Ammon's horn (tissue), 1 donor: Measurements from ENCODE around the gene MCM3AP.

ENCODE experiments used
- DNase-seq: peaks from one replicate; pipeline ENCODE4 v3.0.0-alpha.2; 2016; ENCODE audit warnings: low spot score

The MCM3AP gene

DNA sequence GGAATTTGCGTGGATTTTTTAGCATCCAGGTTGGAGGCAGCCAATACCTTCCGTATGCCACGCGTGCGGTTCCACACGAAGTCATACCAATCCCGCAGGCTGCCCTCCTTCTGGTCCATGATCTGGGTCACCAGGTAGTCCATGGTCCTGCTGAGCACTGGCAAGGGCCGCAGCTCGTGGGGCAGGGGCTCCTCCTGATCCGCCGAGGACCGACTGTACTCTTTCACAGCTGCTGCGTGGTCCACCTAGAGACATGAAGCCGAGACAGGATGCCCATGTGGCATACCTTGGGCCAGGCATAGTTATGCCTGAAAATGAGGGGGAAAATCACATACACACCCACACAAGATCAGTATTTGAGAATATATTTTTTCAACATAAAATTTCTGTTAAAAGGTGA is 12.1 kb downstream of the MCM3AP start:
- DNase-seq, result no peak

DNA sequence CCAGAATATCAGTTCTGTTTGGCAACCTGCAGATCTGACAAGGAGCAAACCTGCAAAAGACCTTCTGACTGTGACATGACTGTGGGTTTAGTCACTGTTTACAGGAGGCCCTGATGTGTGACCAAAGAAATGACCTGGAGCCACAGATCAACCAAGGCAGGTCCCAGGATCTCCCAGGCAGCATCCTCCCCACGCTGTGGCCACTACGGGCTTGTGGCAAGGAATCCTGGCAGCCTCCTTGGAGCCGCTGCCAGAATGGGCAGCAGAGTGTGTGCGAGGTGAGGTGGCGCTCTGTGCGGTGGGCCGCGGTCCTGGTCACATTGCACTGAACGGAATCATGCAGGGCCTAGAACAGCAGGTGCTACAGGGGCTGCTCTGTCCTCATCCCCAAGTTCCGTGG is 15.9 kb downstream of the MCM3AP start:
- no peak for DNase-seq

DNA sequence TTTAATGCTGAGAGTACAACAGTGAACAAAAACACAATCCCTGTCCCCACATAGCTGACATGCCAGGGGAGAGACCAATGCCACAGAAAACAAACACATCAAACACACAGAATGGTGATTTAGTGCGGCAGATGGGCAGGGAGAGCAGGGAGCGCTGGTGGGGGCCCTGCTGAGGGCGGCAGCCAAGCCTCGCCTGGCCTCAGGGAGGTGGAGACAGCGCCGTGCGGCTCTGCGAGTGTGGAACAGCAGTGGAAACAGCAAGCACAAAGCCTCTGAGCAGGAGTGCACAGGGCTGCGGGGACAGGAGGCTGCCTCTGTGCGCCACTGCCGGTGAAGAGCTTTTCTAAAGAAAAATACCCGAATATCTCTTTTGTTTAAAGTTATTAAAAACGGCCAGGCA is 17.0 kb downstream of the MCM3AP start:
- no peak for DNase-seq

DNA sequence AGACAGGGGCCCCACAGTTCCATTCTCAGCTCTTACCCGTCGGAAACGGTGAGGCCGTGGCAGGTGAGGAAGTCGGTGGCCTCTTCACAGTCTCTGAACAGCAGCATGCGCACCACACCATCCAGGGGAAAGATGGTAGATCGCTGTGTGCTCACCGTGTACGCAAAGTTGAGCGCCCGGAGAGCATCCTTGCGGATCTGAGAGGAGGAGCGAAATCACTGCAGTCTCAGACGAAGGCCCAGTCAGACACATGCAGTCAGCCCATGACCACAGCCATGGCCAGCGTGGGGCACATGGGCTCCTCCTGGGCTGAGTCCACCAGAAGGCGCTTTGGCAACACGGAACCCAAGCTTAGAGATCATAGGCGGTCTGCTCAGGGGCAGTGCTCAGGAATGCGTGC is 18.5 kb downstream of the MCM3AP start:
- DNase-seq, result no peak

DNA sequence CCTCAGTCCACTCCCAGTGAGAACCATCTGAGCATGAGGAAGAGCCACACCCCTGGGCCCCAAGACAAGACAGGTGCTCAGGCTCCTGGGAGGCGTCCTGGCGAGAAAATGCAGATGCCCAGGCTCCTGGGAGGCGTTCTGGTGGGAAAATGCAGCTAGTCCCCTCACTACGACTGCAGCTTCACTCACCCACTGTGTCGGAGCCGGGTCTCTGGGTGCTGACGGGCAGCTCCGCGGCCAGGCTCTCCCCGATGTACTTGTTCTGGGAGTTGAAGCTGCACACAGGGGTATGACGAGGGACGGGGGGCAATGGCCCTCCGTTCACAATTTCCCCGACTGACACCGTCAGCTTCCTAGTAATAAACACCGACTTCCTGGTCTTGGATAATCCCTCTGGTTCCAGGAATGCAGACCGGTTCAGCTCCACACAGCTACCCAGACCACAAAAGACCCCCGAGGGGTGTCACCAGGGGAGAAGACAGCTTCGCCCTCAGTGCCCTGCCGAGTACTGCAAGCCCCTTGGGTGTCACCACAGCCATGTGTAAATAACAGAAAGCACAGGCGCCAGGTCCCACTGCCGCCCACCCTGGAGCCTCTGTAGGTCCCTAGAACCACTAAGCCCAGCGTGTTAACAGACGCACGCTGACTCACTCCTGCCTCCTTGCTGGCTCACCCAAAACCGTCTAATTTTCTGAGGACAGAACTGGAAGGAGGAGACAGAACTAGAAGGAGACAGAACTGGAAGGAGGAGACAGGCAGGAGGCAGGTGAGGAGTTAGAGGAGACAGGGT is 19.5 kb downstream of the MCM3AP start:
- DNase-seq, result no peak

DNA sequence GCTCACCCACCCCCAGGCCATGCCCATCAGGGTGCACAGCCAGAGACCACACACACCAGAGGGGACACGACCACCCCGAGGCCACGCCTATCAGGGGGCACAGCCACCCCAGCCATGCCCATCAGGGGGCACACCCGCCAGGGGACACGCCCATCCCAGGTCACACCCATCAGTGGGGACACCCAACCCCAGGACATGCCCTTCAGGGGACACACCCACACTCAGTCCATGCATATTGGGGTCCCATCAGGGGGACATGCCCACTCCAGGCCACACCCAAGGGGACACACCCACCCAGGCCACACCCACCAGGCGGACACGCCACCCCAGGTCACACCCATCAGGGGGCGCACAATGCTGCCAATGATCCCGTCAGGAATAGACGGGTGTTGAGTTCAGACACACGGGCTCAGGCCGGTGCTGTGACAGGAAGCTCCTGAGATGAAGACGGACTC is 20.7 kb downstream of the MCM3AP start:
- no peak for DNase-seq

DNA sequence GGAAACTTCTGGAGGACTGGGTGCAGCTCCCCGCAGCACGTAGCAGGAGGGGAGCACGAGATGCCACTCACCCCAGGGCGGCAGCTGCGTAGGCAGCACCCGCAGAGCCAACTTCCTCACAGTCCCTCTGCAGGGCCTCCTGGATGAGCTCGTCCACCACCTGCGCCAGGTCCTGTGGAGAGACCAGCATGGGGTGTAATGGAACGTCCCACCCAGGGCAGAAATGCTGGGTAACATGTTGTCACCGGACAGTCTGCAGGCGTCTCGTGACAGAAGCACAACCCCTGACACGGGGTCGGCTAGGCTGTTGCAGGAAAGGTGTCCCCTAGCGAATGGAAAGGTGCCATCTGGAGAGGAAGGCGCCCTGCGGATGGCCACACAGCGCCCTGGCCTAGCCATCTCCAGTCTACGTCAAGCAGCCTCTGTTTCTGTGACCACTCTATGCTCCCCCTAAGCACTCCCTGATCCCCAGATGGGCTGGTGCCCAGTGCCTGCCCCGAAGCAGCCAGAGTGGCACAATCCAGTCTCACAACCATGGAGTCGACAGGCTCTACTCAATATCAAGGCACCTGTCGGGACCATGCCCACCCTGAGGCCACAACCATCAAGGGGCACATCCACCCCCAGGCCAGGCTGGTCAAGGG is 21.2 kb downstream of the MCM3AP start:
- no peak for DNase-seq

DNA sequence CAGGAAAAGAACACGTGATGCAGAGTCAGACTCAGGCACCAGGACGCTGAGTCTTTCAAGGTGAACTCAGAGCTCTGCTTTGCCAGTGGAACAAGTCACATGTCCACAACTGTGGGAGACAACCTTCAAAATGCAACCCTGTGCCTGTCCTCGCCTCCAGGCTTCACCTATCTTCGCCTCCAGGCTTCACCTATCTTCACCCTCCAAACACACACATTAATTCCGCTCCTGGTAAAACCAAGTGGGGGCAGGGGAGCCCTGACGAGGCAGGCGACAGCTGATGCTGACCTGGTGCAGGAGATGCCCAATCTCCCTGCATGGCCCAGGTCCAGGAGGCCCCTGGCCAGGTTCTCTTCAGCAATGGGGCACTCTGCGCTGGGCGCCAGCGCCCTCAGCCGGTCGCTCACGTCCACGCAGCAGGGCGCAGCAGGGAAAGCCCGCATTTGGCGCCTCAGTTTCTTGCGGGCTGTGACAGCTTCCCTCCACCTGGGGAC is 28.9 kb downstream of the MCM3AP start:
- no peak for DNase-seq

DNA sequence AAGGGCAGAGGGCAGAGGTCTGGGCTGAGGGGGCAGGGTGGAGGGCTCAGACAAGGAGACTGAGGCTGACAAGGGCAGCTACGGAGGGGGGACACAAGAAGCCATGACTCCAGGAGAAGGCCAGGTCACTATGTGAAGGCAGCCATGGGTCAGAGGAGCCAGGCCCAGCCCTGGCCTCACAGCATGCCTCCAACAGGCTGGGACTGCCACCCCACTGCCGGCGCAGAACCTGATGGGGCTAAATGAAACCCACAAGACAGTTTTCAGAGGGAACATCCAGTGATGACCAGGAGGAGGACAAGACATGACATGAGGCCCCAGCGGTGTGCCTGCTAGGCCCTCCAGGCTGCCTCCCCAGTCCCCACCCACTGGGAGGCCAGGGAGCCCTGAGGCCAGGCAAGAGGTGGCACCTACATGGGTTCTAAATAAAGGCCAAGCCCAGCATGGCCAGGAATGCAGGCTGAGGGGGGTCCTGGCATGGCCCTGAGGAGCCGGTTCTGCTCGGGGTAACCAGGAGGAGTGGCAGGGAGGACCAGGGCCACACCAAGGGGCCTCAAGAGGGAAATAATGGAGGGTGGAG is 29.6 kb downstream of the MCM3AP start:
- no peak for DNase-seq

DNA sequence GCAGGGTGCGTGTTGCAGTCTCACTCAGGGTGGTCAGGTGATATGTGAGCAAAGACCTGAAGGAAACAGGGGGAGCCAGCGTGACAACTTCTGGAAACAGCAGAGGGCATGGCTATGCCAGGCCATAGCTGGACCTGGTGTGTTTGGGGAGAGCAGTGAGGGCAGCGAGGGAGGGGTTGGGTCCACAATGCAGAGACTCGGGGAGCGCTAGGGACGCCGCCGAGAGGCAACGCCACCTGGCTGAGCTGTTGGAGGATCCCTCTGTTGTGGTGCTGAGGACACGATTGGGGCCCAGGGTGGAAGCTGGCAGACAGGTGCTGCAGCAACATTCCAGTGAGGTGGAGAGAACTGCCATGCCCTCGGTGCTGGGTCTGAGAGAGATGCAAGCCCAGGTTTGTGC is 30.2 kb downstream of the MCM3AP start:
- no peak for DNase-seq

DNA sequence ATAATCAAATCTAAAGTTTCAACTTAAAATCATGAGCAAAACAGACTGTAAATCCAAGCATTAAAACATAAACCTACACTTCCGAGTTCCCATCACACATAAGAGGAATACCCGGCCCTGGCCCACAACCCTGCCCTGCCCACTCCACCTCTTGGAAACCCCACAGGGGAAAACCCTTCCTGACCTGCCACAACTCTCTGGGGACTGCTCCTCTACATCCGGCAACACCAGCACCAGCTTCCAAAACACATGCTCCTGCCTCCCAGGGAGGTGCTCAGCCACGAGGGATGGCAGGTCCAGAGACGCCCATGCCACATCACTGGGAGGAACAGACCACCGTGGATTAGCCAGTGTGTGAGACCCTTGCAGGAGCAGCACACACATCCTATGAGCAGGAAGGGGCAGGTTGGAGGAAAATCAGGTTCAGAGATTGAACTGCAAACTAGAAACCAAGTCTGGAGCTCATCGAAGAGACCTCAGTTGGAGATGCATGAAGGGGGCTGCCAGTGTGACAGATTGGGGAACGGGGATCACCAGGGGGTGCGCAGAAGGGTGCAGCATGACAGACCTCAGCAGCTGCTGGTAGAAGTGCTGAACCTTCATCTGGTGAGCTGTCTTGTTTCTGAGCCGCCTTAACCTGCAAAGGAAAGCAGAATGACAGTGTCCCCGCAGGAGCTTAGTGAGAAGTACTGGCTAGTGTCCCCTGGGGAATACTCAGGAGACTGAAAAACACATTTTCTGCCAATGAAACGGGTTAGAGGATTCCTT is 31.0 kb downstream of the MCM3AP start:
- no peak for DNase-seq

DNA sequence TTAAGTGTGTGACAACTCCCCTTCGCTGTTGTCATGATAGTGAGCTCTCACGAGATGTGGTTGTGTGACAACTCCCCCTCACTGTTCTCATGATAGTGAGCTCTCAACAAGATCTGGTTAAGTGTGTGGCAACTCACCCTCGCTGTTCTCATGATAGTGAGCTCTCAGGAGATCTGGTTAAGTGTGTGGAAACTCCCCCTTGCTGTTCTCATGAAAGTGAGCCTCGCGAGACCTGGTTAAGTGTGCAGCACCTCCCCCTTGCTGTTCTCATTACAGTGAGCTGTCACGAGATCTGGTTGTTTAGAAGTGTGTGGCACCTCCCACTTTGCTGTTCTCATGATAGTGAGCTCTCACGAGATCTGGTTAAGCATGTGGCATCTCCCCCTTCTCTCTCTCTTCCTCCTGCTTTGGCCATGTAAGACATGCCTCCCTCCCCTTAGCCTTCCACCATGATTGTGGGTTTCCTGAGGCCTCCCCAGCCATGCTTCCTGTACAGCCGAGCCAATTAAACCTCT is 31.7 kb downstream of the MCM3AP start:
- no peak for DNase-seq

DNA sequence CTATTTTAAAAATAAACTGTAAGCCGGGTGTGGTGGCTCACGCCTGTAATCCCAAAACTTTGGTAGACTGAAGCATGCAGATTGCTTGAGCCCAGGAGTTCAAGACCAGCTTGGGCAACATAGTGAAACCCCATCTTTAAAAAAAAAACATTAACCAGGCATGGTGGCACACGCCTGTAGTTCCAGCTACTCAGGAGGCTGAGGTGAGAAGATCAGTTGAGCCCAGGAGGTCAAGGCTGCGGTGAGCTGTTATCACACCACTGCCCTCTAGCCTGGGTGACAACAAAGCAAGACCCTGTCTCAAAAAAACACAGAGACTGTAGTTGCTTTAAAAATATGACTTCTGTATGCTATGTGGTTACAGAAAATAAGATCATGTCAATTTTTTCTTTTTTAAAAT is 32.6 kb downstream of the MCM3AP start:
- DNase-seq, result no peak

DNA sequence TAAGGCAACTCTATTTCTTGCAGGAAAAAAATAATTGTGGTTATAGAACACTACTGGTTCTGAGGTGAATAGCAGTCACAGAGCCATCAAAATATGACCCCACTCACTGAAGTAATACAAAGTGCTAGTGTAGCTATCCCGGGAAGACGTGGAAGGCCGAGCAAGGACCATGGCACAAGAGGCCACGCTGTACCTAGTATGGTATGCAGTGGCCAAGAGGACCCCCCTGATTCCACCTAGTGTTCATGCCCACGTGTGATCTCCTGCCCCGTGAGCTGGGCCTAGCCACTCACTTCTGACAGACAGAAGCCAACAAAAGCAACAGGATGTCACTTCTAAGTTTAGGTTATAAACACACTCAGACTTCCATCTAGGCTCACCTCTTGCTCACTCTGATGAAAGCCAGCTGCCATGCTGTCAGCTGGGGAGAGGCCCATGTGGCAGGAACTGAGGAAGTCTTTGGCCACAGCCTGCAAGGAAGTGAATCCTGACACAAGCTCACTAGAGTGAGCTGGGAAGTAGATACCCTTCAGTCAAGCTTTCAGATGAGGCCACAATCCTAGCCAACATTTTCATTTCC is 35.2 kb downstream of the MCM3AP start:
- DNase-seq, result no peak

DNA sequence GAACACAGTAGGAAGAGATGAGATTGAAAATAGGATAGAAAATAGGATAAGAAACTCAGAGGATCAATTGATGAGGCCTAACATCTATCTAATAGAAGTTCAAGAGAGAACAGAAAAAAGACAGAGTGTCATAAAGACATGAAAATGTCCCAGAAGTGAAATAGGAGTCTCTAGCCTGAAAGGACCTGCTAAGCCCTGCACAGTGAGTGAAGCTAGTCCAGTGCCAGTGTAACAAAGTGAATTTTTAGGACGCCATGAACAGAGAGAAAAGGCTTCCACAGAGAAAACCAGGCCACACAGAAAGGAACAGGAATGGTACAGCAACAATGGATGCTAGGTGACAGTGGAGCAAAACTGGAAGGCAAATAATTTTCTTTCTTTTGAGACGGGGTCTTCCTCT is 36.6 kb downstream of the MCM3AP start:
- DNase-seq, result no peak

DNA sequence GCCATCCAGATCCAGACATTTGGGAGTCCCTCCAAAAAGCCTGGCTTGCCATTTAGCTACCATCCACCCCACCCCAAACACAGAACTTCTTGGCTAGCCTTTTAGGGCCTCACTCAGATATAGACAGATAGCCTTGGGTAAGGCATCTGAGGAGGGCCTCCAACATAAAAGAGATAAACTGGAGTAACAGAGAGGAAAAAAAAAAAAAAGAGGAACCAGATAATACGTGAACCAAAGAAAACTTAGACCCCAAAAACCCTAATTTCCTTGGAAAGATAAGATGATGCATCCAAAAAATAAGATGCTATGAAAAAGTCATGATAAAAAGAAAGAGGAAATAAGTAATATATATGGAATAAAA is 37.0 kb downstream of the MCM3AP start:
- DNase-seq, result no peak

DNA sequence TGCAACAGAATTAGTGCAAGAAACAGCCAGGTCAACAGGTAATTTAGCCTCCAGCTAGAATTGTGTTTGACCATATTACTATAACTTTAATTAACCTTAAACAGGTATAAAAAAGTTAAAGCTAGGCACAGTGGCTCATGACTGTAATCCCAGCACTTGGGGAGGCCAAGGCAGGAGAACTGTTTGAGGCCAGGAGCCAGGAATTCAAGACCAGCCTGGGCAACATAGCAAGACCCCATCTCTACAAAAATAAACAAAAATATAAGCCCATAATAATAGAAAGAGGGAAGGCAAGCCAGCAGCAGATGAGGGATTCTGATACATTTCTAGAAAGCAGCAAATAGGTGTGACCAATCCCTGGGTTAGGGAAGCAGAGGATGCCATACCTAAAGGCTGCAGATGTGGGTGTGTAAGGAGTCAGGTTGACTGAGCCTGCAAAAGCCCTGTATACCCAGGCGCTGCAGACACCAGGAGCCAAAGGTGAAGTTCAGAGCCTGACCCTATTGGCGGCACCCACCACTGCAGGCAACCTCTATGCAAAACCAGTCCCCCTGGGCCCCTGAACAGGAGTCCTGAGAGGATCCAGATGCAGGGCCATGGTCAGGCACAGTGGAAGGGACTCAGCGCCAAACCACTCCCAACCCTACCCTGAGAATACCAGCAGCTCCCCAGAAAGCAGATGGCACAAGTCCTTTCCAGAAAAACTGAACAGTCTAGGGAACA is 37.6 kb downstream of the MCM3AP start:
- DNase-seq, result no peak

DNA sequence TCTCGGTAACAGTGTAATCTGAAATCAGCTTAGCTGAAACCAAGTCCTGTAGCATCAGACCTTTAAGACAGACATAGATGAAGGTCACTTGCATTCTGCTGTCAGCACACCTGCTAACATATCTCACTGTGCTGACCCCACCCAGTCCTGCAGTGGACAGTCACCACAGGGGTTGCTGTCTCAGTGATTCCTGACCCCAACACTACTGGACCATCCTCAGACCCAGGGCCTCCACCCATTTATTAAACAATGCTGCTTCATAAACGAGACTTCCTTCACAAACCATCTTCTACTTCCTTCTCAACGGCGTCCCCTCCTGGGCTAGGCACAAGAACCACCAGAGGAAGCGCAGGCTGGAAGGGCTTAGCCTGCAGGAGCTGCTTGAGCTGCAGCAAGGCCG is 39.1 kb downstream of the MCM3AP start:
- DNase-seq, result no peak

DNA sequence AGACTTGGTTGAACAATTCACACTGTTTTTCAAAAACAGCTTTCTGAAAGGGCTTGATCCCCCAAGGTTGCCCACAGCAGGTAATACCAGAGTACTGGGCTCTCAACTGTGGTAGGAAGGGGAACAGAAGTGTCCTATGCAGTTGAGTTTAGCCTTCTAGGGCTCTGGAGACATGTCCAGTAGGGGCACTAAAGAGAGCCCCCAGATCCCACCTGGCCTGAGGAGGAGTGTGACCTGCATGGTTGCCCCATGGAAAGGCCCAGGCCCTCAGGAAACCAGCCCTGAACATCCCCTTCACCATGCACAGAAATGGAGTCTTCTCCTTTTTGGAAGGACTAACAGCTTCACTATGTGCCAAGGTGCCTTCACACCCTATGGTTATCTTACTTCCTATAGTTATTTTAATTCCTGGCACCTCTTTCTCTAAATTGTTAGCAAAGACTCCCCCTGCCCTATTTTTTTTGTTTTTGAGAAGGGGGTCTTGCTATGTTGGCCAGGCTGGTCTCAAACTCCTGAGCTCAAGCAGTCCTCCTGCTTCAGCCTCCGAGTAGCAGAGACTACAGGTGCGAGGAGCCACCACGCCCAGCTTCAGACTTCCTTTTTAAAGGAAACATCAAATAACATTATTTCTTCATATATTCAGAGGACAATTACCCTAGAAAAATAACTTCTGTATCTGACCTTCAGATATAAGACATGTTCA is 40.0 kb downstream of the MCM3AP start:
- no peak for DNase-seq

DNA sequence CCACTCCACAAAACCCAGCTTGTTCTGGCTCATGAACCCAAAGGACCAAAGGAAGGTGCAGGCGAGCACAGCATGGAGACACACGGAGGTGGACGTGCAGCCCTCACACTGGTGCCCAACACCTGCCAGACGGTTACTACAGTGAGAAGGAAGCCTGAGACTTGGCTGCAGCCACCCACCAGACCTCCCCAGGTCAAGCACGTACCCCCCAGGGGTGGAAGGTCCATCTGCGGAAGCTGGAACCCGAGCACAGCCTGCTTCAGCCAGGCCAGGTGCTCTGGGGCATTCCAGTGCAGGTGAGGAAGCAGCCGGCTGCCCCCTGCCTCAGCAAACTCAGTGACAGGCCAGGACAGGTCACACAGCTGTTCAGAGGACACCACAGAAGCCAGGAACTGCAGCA is 40.8 kb downstream of the MCM3AP start:
- DNase-seq, result no peak

DNA sequence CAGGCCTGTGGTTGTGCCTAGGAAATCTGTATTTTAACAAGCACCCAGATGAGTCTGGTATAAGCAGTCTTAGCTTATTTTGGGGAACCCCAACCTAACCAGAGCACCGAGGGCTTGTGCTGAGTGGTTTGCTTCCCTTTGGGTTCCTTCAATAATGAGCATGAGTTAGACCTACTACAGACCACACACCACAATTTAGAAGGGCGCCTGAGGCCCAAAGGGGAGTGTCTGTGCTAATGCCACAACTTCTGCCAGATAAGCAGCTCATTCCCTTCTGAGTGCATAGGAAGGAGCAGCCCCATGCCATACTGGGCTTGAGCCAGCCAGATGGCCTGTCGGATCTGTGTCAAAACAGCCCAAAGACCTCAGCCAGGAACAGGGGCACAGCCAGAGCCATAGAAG is 41.5 kb downstream of the MCM3AP start:
- no peak for DNase-seq
